H9 (cell line): ENCODE measurements around the gene NID1. TPM values are rescaled to one million over a fixed set of nuclear protein-coding genes. Genes with fewer than 3 reads are reported as not detected.

Experiments
- DNase-seq: peaks from one replicate; pipeline ENCODE4 v3.0.0-alpha.2; 2017
- H2AFZ ChIP-seq: one replicate; pipeline ENCODE4 v1.6.1; 2013; ENCODE audit warnings: mild to moderate bottlenecking, low read length, control low read depth, moderate library complexity
- H2AK5ac ChIP-seq: 2 replicates; pipeline ENCODE4 v1.6.1; 2013; ENCODE audit warnings: low read length, control low read depth, mixed read lengths; ENCODE audit not compliant: insufficient read length
- H2BK120ac ChIP-seq: one replicate; pipeline ENCODE4 v1.6.1; 2013; ENCODE audit warnings: low read depth, mild to moderate bottlenecking, low read length, control low read depth, inconsistent platforms; ENCODE audit not compliant: poor library complexity, severe bottlenecking
- H2BK12ac ChIP-seq: 2 replicates; pipeline ENCODE4 v1.6.1; 2013; ENCODE audit warnings: low read length, control low read depth, mixed read lengths, low read depth; ENCODE audit not compliant: insufficient read length
- H2BK15ac ChIP-seq: 2 replicates; pipeline ENCODE4 v1.6.1; 2013; ENCODE audit warnings: low read depth, low read length, control low read depth
- H2BK20ac ChIP-seq: one replicate; pipeline ENCODE4 v1.6.1; 2013; ENCODE audit warnings: low read depth, mild to moderate bottlenecking, low read length, control low read depth, inconsistent platforms; ENCODE audit not compliant: poor library complexity, severe bottlenecking
- H2BK5ac ChIP-seq: 2 replicates; pipeline ENCODE4 v1.6.1; 2013; ENCODE audit warnings: low read length, control low read depth, mixed read lengths; ENCODE audit not compliant: insufficient read length
- H3K14ac ChIP-seq: 2 replicates; pipeline ENCODE4 v1.6.1; 2013; ENCODE audit warnings: low read length, control low read depth; ENCODE audit not compliant: insufficient read depth
- H3K18ac ChIP-seq: 2 replicates; pipeline ENCODE4 v1.6.1; 2013; ENCODE audit warnings: low read depth, mild to moderate bottlenecking, mixed read lengths, low read length, control low read depth; ENCODE audit not compliant: insufficient read length
- H3K23ac ChIP-seq: 2 replicates; pipeline ENCODE4 v1.6.1; 2013; ENCODE audit warnings: low read length, control low read depth, mixed read lengths, low read depth; ENCODE audit not compliant: insufficient read length
- H3K23me2 ChIP-seq: 2 replicates; pipeline ENCODE4 v1.6.1; 2013; ENCODE audit warnings: low read depth, mild to moderate bottlenecking, mixed read lengths, low read length, control low read depth; ENCODE audit not compliant: insufficient read length, poor library complexity, severe bottlenecking
- H3K27ac ChIP-seq: 2 replicates; pipeline ENCODE4 v1.5.1; 2013; ENCODE audit warnings: low read length, control low read depth, mixed read lengths, low read depth; ENCODE audit not compliant: insufficient read length
- H3K27me3 ChIP-seq: 2 replicates; pipeline ENCODE4 v1.6.1; 2013; ENCODE audit warnings: low read length, control low read depth, inconsistent platforms; ENCODE audit not compliant: insufficient read depth
- H3K4ac ChIP-seq: 2 replicates; pipeline ENCODE4 v1.6.1; 2013; ENCODE audit warnings: low read depth, mild to moderate bottlenecking, control low read depth, inconsistent platforms, low read length, moderate library complexity
- H3K4me1 ChIP-seq: 2 replicates; pipeline ENCODE4 v1.6.1; 2013; ENCODE audit warnings: low read length, control low read depth, inconsistent platforms; ENCODE audit not compliant: insufficient read depth
- H3K4me2 ChIP-seq: 2 replicates; pipeline ENCODE4 v1.6.1; 2013; ENCODE audit warnings: low read length, control low read depth, mixed read lengths; ENCODE audit not compliant: insufficient read length, insufficient read depth
- H3K56ac ChIP-seq: 2 replicates; pipeline ENCODE4 v1.6.1; 2013; ENCODE audit warnings: low read depth, mild to moderate bottlenecking, mixed read lengths, low read length, control low read depth; ENCODE audit not compliant: insufficient read length
- H3K79me1 ChIP-seq: 2 replicates; pipeline ENCODE4 v1.6.1; 2013; ENCODE audit warnings: low read depth, mild to moderate bottlenecking, moderate library complexity, low read length, control low read depth, inconsistent platforms; ENCODE audit not compliant: insufficient read depth, poor library complexity, severe bottlenecking
- H3K79me2 ChIP-seq: 2 replicates; pipeline ENCODE4 v1.6.1; 2013; ENCODE audit warnings: low read length, control low read depth, inconsistent platforms; ENCODE audit not compliant: insufficient read depth
- H3K9ac ChIP-seq: 2 replicates; pipeline ENCODE4 v1.6.1; 2013; ENCODE audit warnings: low read length, control low read depth, mixed read lengths; ENCODE audit not compliant: insufficient read length; ENCODE audit errors: extremely low read depth
- H3K9me3 ChIP-seq: one replicate; pipeline ENCODE4 v1.6.1; 2013; ENCODE audit warnings: low read depth, low read length, inconsistent platforms; ENCODE audit not compliant: control insufficient read depth
- H3T11ph ChIP-seq: one replicate; pipeline ENCODE4 v1.6.1; 2013; ENCODE audit warnings: mild to moderate bottlenecking, low read length, control low read depth, inconsistent platforms
- H4K20me1 ChIP-seq: one replicate; pipeline ENCODE4 v1.6.1; 2013; ENCODE audit not compliant: control insufficient read depth, insufficient read length, insufficient read depth
- H4K5ac ChIP-seq: 2 replicates; pipeline ENCODE4 v1.6.1; 2013; ENCODE audit warnings: low read depth, mild to moderate bottlenecking, mixed read lengths, low read length, control low read depth; ENCODE audit not compliant: insufficient read length
- H4K8ac ChIP-seq: replicated peaks from 2 replicates; pipeline ENCODE4 v1.6.1; 2013; ENCODE audit warnings: low read length, control low read depth, mixed read lengths, low read depth; ENCODE audit not compliant: insufficient read length
- H4K91ac ChIP-seq: 2 replicates; pipeline ENCODE4 v1.6.1; 2013; ENCODE audit warnings: low read depth, mild to moderate bottlenecking, moderate library complexity, mixed read lengths, low read length, control low read depth; ENCODE audit not compliant: insufficient read length
- H3K27ac Mint-ChIP-seq, 3 experiments: 2 replicates in 2 of 3; 3 replicates in 1 of 3; pipeline ENCODE4 v1.8.0; 2020 to 2021; ENCODE audit warnings: mixed read lengths in 3 of 3, mild to moderate bottlenecking in 1 of 3, moderate library complexity in 1 of 3
- H3K27me3 Mint-ChIP-seq: 2 replicates; pipeline ENCODE4 v1.8.0; 2021; ENCODE audit warnings: low read depth, mild to moderate bottlenecking, moderate library complexity, mixed read lengths
- H3K36me3 Mint-ChIP-seq, 3 experiments: 2 replicates in 2 of 3; 3 replicates in 1 of 3; pipeline ENCODE4 v1.8.0; 2020 to 2021; ENCODE audit warnings: low read depth in 3 of 3, mixed read lengths in 3 of 3; ENCODE audit not compliant: insufficient read depth in 1 of 3
- H3K4me1 Mint-ChIP-seq, 2 experiments: 2 replicates each; pipeline ENCODE4 v1.8.0; 2020; ENCODE audit warnings: mixed read lengths in 2 of 2
- H3K4me3 Mint-ChIP-seq, 2 experiments: 2 replicates in 1 of 2; 3 replicates in 1 of 2; pipeline ENCODE4 v1.8.0; 2020 to 2021; ENCODE audit warnings: mild to moderate bottlenecking in 2 of 2, mixed read lengths in 2 of 2, moderate library complexity in 1 of 2
- H3K9me3 Mint-ChIP-seq, 2 experiments: 2 replicates in 1 of 2; 3 replicates in 1 of 2; pipeline ENCODE4 v1.8.0; 2020; ENCODE audit warnings: mild to moderate bottlenecking in 2 of 2, mixed read lengths in 2 of 2, moderate library complexity in 1 of 2
- CTCF ChIP-seq: fragments of 200-600 bp; sonication (generic); conservative IDR thresholded peaks from 3 replicates; pipeline ENCODE4 v1.8.0; 2021; ENCODE audit warnings: antibody characterized with exemption, mild to moderate bottlenecking
- WGBS: extraction: QIAGEN DNeasy Blood & Tissue Kit; methylation state at CpG from one replicate; pipeline ENCODE4 v1.1.7; 2013; ENCODE audit warnings: missing lambda C conversion rate, low lambda C conversion rate, mixed read lengths; ENCODE audit not compliant: insufficient read length; ENCODE audit errors: extremely low coverage; 5-methylcytosine and 5-hydroxymethylcytosine counted together
- total RNA-seq: library from RNA; stranded (reverse); gene quantifications from 2 replicates; pipeline ENCODE4 v1.2.1, GENCODE V29; 2021

NID1 gene
- total RNA-seq, 1 experiment from 2014 or later: 28.5 TPM

- no peaks in the 10 kb centered on the region for H3K79me1 ChIP-seq
- no peak overlapping the region for H3K4me2 ChIP-seq
- no peak overlapping the region for H3K23ac ChIP-seq
- Mint-ChIP-seq H3K4me3 (no peak overlapping the region), H3K9me3 (no peaks in the 10 kb centered on the region), H3K27me3 (no peaks in the 10 kb centered on the region; the same call in 1 of the 2 replicates), H3K36me3 (no peaks in the 10 kb centered on the region), H3K27ac (no peak overlapping the region), H3K4me1 (peaks cover 0 to 6% of the 10 kb centered on the region in 2 experiments; a peak in 1 of 4 replicates)
- H3K18ac ChIP-seq: no peak overlapping the region
- no peaks in the 10 kb centered on the region for H3K4me1 ChIP-seq
- H4K20me1 ChIP-seq: no peaks in the 10 kb centered on the region
- H3K23me2 ChIP-seq: no peaks in the 10 kb centered on the region
- H2AK5ac ChIP-seq: no peak overlapping the region
- H3T11ph ChIP-seq: no peak overlapping the region
- no CpG with 5 or more reads among the region's 4 CpGs for WGBS
- no peak overlapping the region for H3K4ac ChIP-seq
- H2BK20ac ChIP-seq: no peak overlapping the region
- H3K9me3 ChIP-seq: no peaks in the 10 kb centered on the region
- H3K9ac ChIP-seq: no peak overlapping the region
- no peak overlapping the region for H2BK5ac ChIP-seq
- H4K91ac ChIP-seq: no peak overlapping the region
- TF ChIP-seq CTCF: no peak
- no peaks in the 10 kb centered on the region for H3K79me2 ChIP-seq
- H3K27ac ChIP-seq: no peak overlapping the region
- no peak overlapping the region for H4K5ac ChIP-seq
- H2BK15ac ChIP-seq: no peak overlapping the region
- H3K56ac ChIP-seq: no peak overlapping the region
- no peak overlapping the region for H2BK12ac ChIP-seq
- no peak overlapping the region for H2AFZ ChIP-seq
- H3K27me3 ChIP-seq: no peaks in the 10 kb centered on the region
- H3K14ac ChIP-seq: no peak overlapping the region
- no peak for DNase-seq
- H4K8ac ChIP-seq: no peak overlapping the region
- H2BK120ac ChIP-seq: no peak overlapping the region
Observed at GRCh38 chr1:235955777-235956176, 109.1 kb downstream of the NID1 start.
